ENCODE measurements around the gene TMEM198. TPM values are rescaled to one million over a fixed set of nuclear protein-coding genes. Genes with fewer than 3 reads are reported as not detected.
A peak's percentile ranks its signal among the peaks of the same experiment; 100 is the strongest.

TMEM198 gene
- total RNA-seq, 1 experiment from 2014 or later, result 2.3 TPM

DNA sequence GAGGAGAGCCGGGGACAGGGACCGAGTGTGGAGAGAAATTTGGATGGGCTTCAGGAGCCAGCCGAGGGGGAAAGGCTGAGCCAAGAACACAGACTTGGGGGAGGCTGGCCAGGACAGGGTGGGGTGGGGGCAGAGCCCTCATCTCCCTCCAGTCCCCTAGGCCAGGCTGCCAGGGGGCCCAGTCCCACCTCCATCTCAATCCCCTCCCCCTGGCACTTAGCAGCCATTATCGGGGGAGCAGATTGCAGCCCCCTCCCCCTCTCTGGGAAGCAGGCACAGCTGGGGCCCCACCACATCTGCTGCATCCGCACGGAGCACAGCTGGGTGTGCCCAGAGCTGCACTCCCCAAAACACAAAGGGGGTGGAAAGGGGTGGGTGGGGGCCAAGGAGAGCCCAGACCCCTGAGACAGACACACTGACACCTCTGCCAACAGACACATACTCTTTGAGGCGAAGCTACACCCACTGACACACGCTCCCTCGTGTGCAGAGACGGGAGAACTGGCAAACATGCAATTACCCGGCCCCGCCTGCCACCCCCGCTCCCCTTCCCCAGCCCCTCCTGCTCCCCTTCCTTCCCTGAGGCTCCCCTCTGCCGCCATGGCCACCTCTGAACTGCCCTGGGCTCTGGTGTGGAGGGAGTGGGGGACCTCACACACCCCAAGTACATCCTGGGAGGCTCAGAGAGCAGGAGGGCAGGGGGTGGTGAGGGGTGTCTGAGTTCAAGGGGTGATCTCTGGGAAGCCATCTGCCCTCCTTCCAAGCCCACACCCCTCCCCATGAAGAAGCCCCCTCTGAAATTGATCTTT is 34.7 kb upstream of the TMEM198 start:
- POLR2A ChIA-PET, result no interaction called here
- Histone ChIP-seq H3K9me3 (ENCODE audit: control insufficient read depth, insufficient read depth, low read depth, low read length) (no peaks in the 10 kb centered on the region), H3K27ac (ENCODE audit: low read length) (no peak overlapping the region), H3K27me3 (ENCODE audit: control insufficient read depth, insufficient read depth, low read length) (no peaks in the 10 kb centered on the region; the same call in 1 of the 2 replicates), H3K36me3 (ENCODE audit: control insufficient read depth, insufficient read depth, low read length) (no peaks in the 10 kb centered on the region), H3K4me3 (ENCODE audit: low read depth in 2 of 2, low read length in 2 of 2) (no peak overlapping the region; a peak in 2 of 4 replicates), H3K4me1 (ENCODE audit: control insufficient read depth, insufficient read depth, low read length) (peaks cover 22% of the 10 kb centered on the region)
- BruUV-seq (replicated peaks), result no TSS peak
- TF ChIP-seq, protein P1, sequence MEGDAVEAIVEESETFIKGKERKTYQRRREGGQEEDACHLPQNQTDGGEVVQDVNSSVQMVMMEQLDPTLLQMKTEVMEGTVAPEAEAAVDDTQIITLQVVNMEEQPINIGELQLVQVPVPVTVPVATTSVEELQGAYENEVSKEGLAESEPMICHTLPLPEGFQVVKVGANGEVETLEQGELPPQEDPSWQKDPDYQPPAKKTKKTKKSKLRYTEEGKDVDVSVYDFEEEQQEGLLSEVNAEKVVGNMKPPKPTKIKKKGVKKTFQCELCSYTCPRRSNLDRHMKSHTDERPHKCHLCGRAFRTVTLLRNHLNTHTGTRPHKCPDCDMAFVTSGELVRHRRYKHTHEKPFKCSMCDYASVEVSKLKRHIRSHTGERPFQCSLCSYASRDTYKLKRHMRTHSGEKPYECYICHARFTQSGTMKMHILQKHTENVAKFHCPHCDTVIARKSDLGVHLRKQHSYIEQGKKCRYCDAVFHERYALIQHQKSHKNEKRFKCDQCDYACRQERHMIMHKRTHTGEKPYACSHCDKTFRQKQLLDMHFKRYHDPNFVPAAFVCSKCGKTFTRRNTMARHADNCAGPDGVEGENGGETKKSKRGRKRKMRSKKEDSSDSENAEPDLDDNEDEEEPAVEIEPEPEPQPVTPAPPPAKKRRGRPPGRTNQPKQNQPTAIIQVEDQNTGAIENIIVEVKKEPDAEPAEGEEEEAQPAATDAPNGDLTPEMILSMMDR (IDR thresholded peaks at IDR 0.05), result no peak
- TF ChIP-seq REST (IDR thresholded peaks at IDR 0.05; ENCODE audit: insufficient read depth in 1 of 2, low read depth in 2 of 2, low read length in 1 of 2), result no peak
- TF ChIP-seq TCF7L2 (IDR thresholded peaks at IDR 0.05; ENCODE audit: low read depth, low read length), result no peak
- TF ChIP-seq POLR2AphosphoS5 (IDR thresholded peaks at IDR 0.05; ENCODE audit: low read depth, low read length), result no peak
- TF ChIP-seq SIN3A (IDR thresholded peaks at IDR 0.05; ENCODE audit: borderline replicate concordance, insufficient read depth, low read depth, low read length), result no peak
- in situ Hi-C loops (cut with HindIII; ENCODE audit: low pct_unique_long_range_greater_than_20kb, low sequenced_read_pairs) (no loop called here), intact Hi-C loops (cut with micrococcal nuclease; ENCODE audit: unreplicated experiment) (no loop called here)
- ATAC-seq, result peak; percentile 52
- no peak for DNase-seq (ENCODE audit: low read depth, low spot score)
- CTCF ChIA-PET, result interaction anchor here (1.0 to 3.0 kb wide), 9 partner anchors 10 to 121 kb away, joined by 3 to 27 read pairs (median 5); partner anchors contain the start of genes DNPEP and GMPPA

DNA sequence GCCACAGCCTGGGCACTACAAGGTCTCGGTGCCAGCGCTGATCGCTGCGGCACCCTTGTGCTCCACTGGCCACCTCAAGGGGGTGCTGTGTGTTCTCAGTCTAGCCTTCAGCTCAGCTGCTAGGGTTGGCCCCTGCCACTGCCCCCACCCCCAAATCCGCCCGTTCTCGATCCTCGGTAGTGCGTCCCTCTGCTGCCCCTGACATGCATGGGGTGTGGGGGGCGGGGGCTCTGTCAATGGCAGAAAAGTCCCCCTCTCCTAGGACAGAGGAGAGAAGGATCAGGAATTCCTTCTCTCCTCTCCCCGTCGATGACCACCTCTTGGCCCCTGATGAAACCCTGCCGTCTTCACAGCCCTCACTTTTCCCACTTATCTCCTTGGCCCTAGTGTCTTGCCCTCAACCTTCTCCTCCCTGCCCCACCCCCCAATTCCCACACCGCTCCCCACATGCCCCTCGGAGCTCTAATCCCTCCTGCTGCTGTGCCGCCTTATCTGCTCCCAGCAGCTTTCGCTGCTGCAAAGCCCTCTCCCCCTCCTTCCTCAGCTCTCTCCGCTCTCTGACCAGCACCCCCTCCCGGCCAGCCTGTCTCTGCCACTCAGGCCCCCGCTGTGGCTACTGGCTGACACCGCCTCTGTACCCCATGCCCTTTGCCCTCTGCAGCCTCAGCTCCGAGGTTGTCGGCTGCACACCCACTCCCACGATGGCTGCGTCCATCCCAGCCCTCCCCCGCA is 33.9 kb upstream of the TMEM198 start:
- Histone ChIP-seq H3K9me3 (ENCODE audit: control insufficient read depth, insufficient read depth, low read depth, low read length) (no peaks in the 10 kb centered on the region), H3K27ac (ENCODE audit: low read length) (no peak overlapping the region), H3K4me1 (ENCODE audit: control insufficient read depth, insufficient read depth, low read length) (peaks cover 22% of the 10 kb centered on the region), H3K4me3 (ENCODE audit: low read depth in 2 of 2, low read length in 2 of 2) (peak overlapping the region; percentile 33 to 49), H3K27me3 (ENCODE audit: control insufficient read depth, insufficient read depth, low read length) (no peaks in the 10 kb centered on the region; the same call in 1 of the 2 replicates), H3K36me3 (ENCODE audit: control insufficient read depth, insufficient read depth, low read length) (no peaks in the 10 kb centered on the region)
- intact Hi-C loops (cut with micrococcal nuclease; ENCODE audit: unreplicated experiment), result no loop called here
- no peak for DNase-seq (ENCODE audit: low read depth, low spot score)
- no TSS peak for BruUV-seq (replicated peaks)
- ChIA-PET POLR2A (no interaction called here), CTCF (interaction anchor here (0.6 to 3.0 kb wide), 22 partner anchors 8 to 429 kb away, joined by 3 to 27 read pairs (median 5); partner anchors contain the start of genes DNPEP and GMPPA)
- in situ Hi-C loops (cut with HindIII; ENCODE audit: low pct_unique_long_range_greater_than_20kb, low sequenced_read_pairs), result no loop called here
- peak; percentile 91 for ATAC-seq
- TF ChIP-seq REST (IDR thresholded peaks at IDR 0.05; ENCODE audit: insufficient read depth in 1 of 2, low read depth in 2 of 2, low read length in 1 of 2), result no peak
- TF ChIP-seq POLR2AphosphoS5 (IDR thresholded peaks at IDR 0.05; ENCODE audit: low read depth, low read length), result peak; percentile 45; the same call in 1 of the 2 replicates
- TF ChIP-seq, protein P1 (IDR thresholded peaks at IDR 0.05), result peak; percentile 94
- TF ChIP-seq SIN3A (IDR thresholded peaks at IDR 0.05; ENCODE audit: borderline replicate concordance, insufficient read depth, low read depth, low read length), result no peak
- TF ChIP-seq TCF7L2 (IDR thresholded peaks at IDR 0.05; ENCODE audit: low read depth, low read length), result no peak
